Memory B cell (primary cell): Measurements from ENCODE around the gene SCNM1.
"Not testable (repeated sequence)": the region's sequence is repeated elsewhere in the genome, so short reads cannot be mapped to it uniquely, and the experiment has no call there.

Experiments
- ATAC-seq: fragments of 150-1000 bp; cut with Tn5 transposase; 2 replicates; pipeline ENCODE4 v1.10.0; 2021; ENCODE audit warnings: low read depth, mild to moderate bottlenecking, moderate library complexity
- DNase-seq, 2 donors: peaks; one replicate each; pipeline ENCODE4 v3.0.0; 2022; ENCODE audit warnings: low spot score in 2 of 2
- H3K27ac Mint-ChIP-seq: one replicate; pipeline ENCODE4 v1.8.0; 2022; ENCODE audit warnings: mild to moderate bottlenecking, moderate library complexity, mixed read lengths
- H3K27me3 Mint-ChIP-seq: one replicate; pipeline ENCODE4 v1.8.0; 2022; ENCODE audit warnings: mixed read lengths
- H3K36me3 Mint-ChIP-seq: one replicate; pipeline ENCODE4 v1.8.0; 2022; ENCODE audit warnings: mild to moderate bottlenecking, mixed read lengths
- H3K4me1 Mint-ChIP-seq: one replicate; pipeline ENCODE4 v1.8.0; 2022; ENCODE audit warnings: mixed read lengths
- H3K4me3 Mint-ChIP-seq: one replicate; pipeline ENCODE4 v1.8.0; 2022; ENCODE audit warnings: mild to moderate bottlenecking, moderate library complexity, mixed read lengths
- H3K9me3 Mint-ChIP-seq: one replicate; pipeline ENCODE4 v1.8.0; 2022; ENCODE audit warnings: mixed read lengths

Gene SCNM1

GRCh38 chr1:151193856-151194255 lies 27.9 kb downstream of the SCNM1 start:
- no peak overlapping the region for H3K4me3 Mint-ChIP-seq
- H3K27me3 Mint-ChIP-seq: no peaks in the 10 kb centered on the region
- no peak for DNase-seq
- H3K9me3 Mint-ChIP-seq: no peaks in the 10 kb centered on the region
- ATAC-seq: no peak
- no peaks in the 10 kb centered on the region for H3K36me3 Mint-ChIP-seq
- no peak overlapping the region for H3K27ac Mint-ChIP-seq
- H3K4me1 Mint-ChIP-seq: peaks cover 16% of the 10 kb centered on the region

GRCh38 chr1:151194894-151195594 lies 29.1 kb downstream of the SCNM1 start:
- not testable (repeated sequence) for H3K27ac Mint-ChIP-seq, H3K27me3 Mint-ChIP-seq, DNase-seq, ATAC-seq, H3K9me3 Mint-ChIP-seq, H3K36me3 Mint-ChIP-seq, H3K4me3 Mint-ChIP-seq
- H3K4me1 Mint-ChIP-seq: peaks cover 18% of the 10 kb centered on the region

DNA sequence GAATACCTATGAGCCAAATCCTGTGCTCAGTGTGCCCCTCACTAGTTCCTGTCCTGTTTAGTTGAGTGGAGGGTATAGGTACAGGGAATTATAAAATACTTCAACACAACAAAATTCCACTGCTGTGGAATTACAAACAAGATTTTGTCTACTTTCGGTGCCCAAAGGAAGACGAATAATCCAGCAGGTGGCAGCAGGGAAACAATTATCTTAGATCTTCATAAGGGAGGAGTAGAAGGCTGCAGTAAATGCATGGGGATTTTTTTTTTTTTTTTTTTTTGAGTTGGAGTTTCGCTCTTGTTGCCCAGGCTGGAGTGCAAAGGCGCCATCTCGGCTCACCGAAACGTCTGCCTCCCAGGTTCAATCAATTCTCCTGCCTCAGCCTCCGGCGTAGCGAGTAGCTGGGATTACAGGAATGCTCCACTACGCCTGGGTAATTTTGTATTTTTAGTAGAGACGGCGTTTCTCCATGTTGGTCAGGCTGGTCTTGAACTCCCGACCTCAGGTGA lies 30.4 kb downstream of the SCNM1 start:
- ATAC-seq (peak; percentile 37), DNase-seq (peak; percentile 21 to 49)
- H3K36me3 Mint-ChIP-seq: no peaks in the 10 kb centered on the region
- H3K27ac Mint-ChIP-seq: no peak overlapping the region
- peaks cover 20% of the 10 kb centered on the region for H3K4me1 Mint-ChIP-seq
- peak overlapping the region; percentile 77 for H3K4me3 Mint-ChIP-seq
- no peaks in the 10 kb centered on the region for H3K9me3 Mint-ChIP-seq
- H3K27me3 Mint-ChIP-seq: no peaks in the 10 kb centered on the region

DNA sequence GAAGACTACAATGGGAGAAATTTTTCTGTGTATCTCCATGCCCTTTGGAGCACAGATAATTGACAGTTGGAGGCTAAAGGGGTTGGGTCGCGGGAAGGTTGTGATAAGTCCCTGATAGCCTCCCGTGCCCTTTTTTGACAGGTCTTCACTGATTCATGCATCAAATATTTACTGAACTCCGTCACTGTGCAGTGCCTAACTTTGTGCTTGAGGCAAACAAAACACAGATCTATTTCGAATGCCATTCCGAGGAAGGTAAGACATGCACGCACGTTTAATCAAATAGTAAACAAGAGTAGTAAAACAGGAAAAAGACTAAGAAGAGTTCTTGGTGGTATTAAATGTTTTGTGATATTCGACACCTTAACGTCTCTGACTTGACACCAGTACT lies 31.9 kb downstream of the SCNM1 start:
- H3K4me1 Mint-ChIP-seq: peaks cover 23% of the 10 kb centered on the region
- no peak for DNase-seq
- H3K27me3 Mint-ChIP-seq: no peaks in the 10 kb centered on the region
- ATAC-seq: no peak
- peak overlapping the region; percentile 96 for H3K27ac Mint-ChIP-seq
- H3K4me3 Mint-ChIP-seq: peak overlapping the region; percentile 94
- H3K36me3 Mint-ChIP-seq: no peaks in the 10 kb centered on the region
- no peaks in the 10 kb centered on the region for H3K9me3 Mint-ChIP-seq

GRCh38 chr1:151198254-151199127 lies 32.5 kb downstream of the SCNM1 start, which contains the start of gene PIP5K1A:
Gene PIP5K1A (plus strand): TSS chr1:151198552. CDS start chr1:151198997, 445 bp downstream.
- peak within 1 kb of the TSS; percentile 94 for H3K4me3 Mint-ChIP-seq
- ATAC-seq (peak; percentile 92), DNase-seq (peak; percentile 93 to 95)
- H3K9me3 Mint-ChIP-seq: no peaks in the 10 kb centered on the region
- H3K27ac Mint-ChIP-seq: peak within 1 kb of the TSS; percentile 96
- H3K36me3 Mint-ChIP-seq: no peaks in the 10 kb centered on the region
- no peaks in the 10 kb centered on the region for H3K27me3 Mint-ChIP-seq
- H3K4me1 Mint-ChIP-seq: peaks cover 23% of the 10 kb centered on the region

DNA sequence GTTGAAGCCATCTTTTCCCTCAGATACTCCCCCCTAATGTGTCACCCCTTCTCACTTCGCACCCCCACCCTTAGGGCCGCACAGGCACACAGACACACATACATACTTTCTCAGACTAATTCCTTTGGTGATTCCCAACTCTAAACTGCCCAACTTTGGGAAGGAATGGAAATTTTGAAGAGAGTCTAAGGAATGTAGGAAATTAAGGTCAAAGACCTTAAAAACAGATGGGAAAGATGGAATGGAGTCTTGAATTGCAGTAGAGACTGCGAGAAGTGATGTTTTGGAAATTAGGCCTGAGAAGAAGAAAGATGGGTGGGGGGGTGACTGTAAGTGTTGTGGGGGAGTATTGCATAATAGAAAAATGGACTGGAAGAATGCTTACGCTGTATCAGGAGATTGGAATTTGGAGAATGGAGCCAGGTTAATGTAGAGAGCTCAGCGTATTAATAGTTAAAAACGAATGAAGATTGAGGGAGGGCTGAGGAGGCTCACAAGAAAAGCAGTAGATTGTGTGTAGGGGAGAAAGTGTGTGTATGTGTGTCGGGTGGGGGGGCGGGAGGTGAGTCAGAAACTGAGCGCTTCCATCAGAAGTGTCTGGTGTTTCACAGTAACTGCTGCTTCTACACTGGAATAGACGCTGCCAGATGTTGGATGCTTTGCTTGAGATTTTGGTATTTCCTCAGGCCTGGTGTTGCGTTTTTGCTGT lies 34.1 kb downstream of the SCNM1 start:
- Mint-ChIP-seq H3K4me3 (peak overlapping the region; percentile 94), H3K4me1 (peaks cover 25% of the 10 kb centered on the region), H3K27me3 (no peaks in the 10 kb centered on the region), H3K27ac (peak overlapping the region; percentile 96), H3K36me3 (no peaks in the 10 kb centered on the region), H3K9me3 (no peaks in the 10 kb centered on the region)
- ATAC-seq: no peak
- no peak for DNase-seq

GRCh38 chr1:151205381-151205965 lies 39.5 kb downstream of the SCNM1 start:
- not testable (repeated sequence) for H3K4me1 Mint-ChIP-seq, H3K27me3 Mint-ChIP-seq, H3K27ac Mint-ChIP-seq, H3K9me3 Mint-ChIP-seq, H3K36me3 Mint-ChIP-seq, H3K4me3 Mint-ChIP-seq, ATAC-seq, DNase-seq

GRCh38 chr1:151210830-151211229 lies 44.9 kb downstream of the SCNM1 start:
- H3K27me3 Mint-ChIP-seq: no peaks in the 10 kb centered on the region
- H3K27ac Mint-ChIP-seq: no peak overlapping the region
- H3K4me1 Mint-ChIP-seq: peaks cover 6% of the 10 kb centered on the region
- H3K9me3 Mint-ChIP-seq: no peaks in the 10 kb centered on the region
- ATAC-seq (no peak), DNase-seq (no peak)
- H3K36me3 Mint-ChIP-seq: peaks cover 10% of the 10 kb centered on the region
- no peak overlapping the region for H3K4me3 Mint-ChIP-seq

DNA sequence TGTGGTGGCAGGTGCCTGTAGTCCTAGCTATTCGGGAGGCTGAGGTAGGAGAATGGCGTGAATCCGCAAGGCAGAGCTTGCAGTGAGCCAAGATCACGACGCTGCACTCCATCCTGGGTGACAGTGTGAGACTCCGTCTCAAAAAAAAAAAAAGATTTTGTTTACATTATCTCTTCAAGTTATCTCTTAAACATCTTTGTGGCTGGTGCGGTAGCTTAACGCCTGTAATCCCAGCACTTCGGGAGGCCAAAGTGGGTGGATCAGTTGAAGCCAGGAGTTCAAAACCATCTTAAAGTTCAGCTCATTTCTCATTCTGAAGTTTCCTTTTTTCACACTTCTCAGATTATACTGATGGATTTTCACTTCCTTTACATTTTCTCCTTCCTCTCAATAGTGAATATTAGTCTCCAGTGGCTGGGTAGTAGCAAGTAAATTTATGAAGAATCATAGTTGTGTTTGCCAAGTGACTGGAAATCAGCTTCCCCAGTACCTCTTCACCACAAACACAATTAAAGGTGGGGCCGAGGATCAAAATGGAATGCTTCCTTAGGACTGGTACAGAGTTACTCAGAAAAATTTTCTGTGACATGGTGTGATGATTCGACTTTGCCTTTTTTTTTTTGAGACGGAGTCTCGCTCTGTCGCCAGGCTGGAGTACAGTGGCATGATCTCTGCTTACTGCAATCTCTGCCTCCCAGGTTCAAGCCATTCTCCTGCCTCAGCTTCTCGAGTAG lies 46.2 kb downstream of the SCNM1 start:
- ATAC-seq (no peak), DNase-seq (no peak)
- H3K4me3 Mint-ChIP-seq: no peak overlapping the region
- no peaks in the 10 kb centered on the region for H3K27me3 Mint-ChIP-seq
- no peaks in the 10 kb centered on the region for H3K9me3 Mint-ChIP-seq
- H3K4me1 Mint-ChIP-seq: peaks cover 7% of the 10 kb centered on the region
- H3K36me3 Mint-ChIP-seq: peaks cover 8% of the 10 kb centered on the region
- no peak overlapping the region for H3K27ac Mint-ChIP-seq

GRCh38 chr1:151213560-151213959 lies 47.6 kb downstream of the SCNM1 start:
- ATAC-seq (no peak), DNase-seq (no peak)
- Mint-ChIP-seq H3K36me3 (peaks cover 7% of the 10 kb centered on the region), H3K4me3 (no peak overlapping the region), H3K9me3 (no peaks in the 10 kb centered on the region), H3K27me3 (no peaks in the 10 kb centered on the region), H3K4me1 (peaks cover 7% of the 10 kb centered on the region), H3K27ac (no peak overlapping the region)
